Peyer's patch (tissue), 4 donors: ENCODE measurements around the gene TRDN. TPM values are rescaled to one million over a fixed set of nuclear protein-coding genes. Genes with fewer than 3 reads are reported as not detected.

Experiments
- DNase-seq, 3 donors: peaks; one replicate each; pipeline ENCODE4 v3.0.0-alpha.2; 2017 to 2019
- H3K27ac ChIP-seq, 4 donors: fragments of 200-600 bp; sonication (generic); one replicate each; pipeline ENCODE4 v1.5.1; 2016 to 2019
- H3K27me3 ChIP-seq, 2 donors: fragments of 200-600 bp; sonication (generic); one replicate each; pipeline ENCODE4 v1.5.1; 2019
- H3K36me3 ChIP-seq, 3 donors: fragments of 200-600 bp; sonication (generic); one replicate each; pipeline ENCODE4 v1.5.1; 2016 to 2019
- H3K4me1 ChIP-seq, 4 donors: fragments of 200-600 bp; sonication (generic); one replicate each; pipeline ENCODE4 v1.5.1; 2016 to 2019
- H3K4me3 ChIP-seq, 4 donors: fragments of 200-600 bp; sonication (generic); 1 replicate in 3 of 4; 2 replicates in 1 of 4; pipeline ENCODE4 v1.5.1; 2016 to 2019; ENCODE audit warnings: mild to moderate bottlenecking in 1 of 4
- H3K9me3 ChIP-seq, 4 donors: fragments of 200-600 bp; sonication (generic); one replicate each; pipeline ENCODE4 v1.5.1; 2016 to 2019; ENCODE audit warnings: mild to moderate bottlenecking in 1 of 4
- POLR2A ChIP-seq, 2 donors: fragments of 450-650 bp; IDR thresholded peaks; one replicate each; pipeline ENCODE4 v1.5.1; 2017; ENCODE audit warnings: antibody characterized with exemption in 2 of 2, mild to moderate bottlenecking in 2 of 2, moderate library complexity in 2 of 2
- total RNA-seq, 4 donors: library from RNA; depleted of rRNA; stranded (reverse); fragments of >200 nt; gene quantifications; one replicate each; pipeline ENCODE4 v1.1.0, GENCODE V29; 2016
- TF ChIP-seq, protein P1 (sequence below), 6 experiments: fragments of 450-650 bp in 4 of 6; fragments of 200-600 bp in 2 of 6; sonication (generic) in 1 of 6; IDR thresholded peaks; one replicate each; pipeline ENCODE4 v1.5.1; 2017 to 2019; ENCODE audit warnings: antibody characterized with exemption in 6 of 6, mild to moderate bottlenecking in 3 of 6, moderate library complexity in 1 of 6

Gene TRDN
- total RNA-seq, 4 donors from 2014 or later, result not detected

GRCh38 chr6:123404975-123405374 is 231.8 kb downstream of the TRDN start:
- H3K27me3 ChIP-seq, result no peaks in the 10 kb centered on the region
- no peak overlapping the region for H3K27ac ChIP-seq
- DNase-seq, result no peak
- H3K4me3 ChIP-seq, result no peak overlapping the region
- H3K4me1 ChIP-seq, result no peaks in the 10 kb centered on the region
- no peaks in the 10 kb centered on the region for H3K9me3 ChIP-seq
- TF ChIP-seq, protein P1, sequence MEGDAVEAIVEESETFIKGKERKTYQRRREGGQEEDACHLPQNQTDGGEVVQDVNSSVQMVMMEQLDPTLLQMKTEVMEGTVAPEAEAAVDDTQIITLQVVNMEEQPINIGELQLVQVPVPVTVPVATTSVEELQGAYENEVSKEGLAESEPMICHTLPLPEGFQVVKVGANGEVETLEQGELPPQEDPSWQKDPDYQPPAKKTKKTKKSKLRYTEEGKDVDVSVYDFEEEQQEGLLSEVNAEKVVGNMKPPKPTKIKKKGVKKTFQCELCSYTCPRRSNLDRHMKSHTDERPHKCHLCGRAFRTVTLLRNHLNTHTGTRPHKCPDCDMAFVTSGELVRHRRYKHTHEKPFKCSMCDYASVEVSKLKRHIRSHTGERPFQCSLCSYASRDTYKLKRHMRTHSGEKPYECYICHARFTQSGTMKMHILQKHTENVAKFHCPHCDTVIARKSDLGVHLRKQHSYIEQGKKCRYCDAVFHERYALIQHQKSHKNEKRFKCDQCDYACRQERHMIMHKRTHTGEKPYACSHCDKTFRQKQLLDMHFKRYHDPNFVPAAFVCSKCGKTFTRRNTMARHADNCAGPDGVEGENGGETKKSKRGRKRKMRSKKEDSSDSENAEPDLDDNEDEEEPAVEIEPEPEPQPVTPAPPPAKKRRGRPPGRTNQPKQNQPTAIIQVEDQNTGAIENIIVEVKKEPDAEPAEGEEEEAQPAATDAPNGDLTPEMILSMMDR (IDR thresholded peaks at IDR 0.05), result no peak
- no peak for TF ChIP-seq POLR2A (IDR thresholded peaks at IDR 0.05)
- H3K36me3 ChIP-seq, result no peaks in the 10 kb centered on the region

DNA sequence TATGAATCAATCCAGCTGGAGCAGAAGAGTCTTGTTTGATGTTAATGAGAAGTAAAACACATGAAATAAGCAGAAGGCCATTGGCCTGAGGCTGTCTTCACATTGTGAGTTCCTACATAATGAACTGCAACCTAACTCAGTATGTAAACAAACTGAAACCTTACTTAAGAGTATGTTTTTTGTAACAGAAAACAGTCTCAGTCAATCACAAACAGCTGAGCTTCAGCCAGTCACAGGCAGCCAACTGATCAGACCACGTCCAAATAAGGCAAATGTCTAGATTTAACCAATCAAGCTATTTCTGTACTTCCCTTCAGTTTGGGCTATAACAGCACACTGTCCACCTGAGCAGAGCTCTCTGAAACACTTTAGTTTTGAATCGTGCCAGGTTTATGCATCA is 234.7 kb downstream of the TRDN start:
- H3K27ac ChIP-seq, result no peak overlapping the region
- H3K27me3 ChIP-seq, result no peaks in the 10 kb centered on the region
- TF ChIP-seq, protein P1 (IDR thresholded peaks at IDR 0.05), result no peak
- TF ChIP-seq POLR2A (IDR thresholded peaks at IDR 0.05), result no peak
- no peaks in the 10 kb centered on the region for H3K36me3 ChIP-seq
- no peaks in the 10 kb centered on the region for H3K4me1 ChIP-seq
- DNase-seq, result no peak
- no peaks in the 10 kb centered on the region for H3K9me3 ChIP-seq
- H3K4me3 ChIP-seq, result no peak overlapping the region

DNA sequence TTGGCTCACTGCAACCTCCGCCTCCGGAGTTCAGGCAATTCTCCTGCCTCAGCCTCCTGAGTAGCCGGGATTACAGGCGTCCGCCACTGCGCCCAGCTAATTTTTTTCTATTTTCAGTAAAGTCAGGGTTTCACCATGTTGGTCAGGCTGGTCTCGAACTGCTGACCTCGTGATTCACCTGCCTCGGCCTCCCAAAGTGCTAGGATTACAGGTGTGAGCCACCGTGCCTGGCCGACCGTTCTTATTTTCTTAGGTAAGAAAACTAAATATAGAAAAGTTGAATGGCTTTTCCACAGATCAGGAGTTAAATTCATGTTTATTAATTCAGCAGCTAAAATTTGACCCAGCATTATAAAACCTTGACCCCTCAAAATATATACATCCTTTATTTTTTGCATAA is 238.7 kb downstream of the TRDN start:
- TF ChIP-seq POLR2A (IDR thresholded peaks at IDR 0.05), result no peak
- TF ChIP-seq, protein P1 (IDR thresholded peaks at IDR 0.05), result no peak
- no peak overlapping the region for H3K27ac ChIP-seq
- DNase-seq, result no peak
- H3K4me3 ChIP-seq, result no peak overlapping the region
- H3K36me3 ChIP-seq, result no peaks in the 10 kb centered on the region
- no peaks in the 10 kb centered on the region for H3K27me3 ChIP-seq
- H3K9me3 ChIP-seq, result no peaks in the 10 kb centered on the region
- H3K4me1 ChIP-seq, result no peaks in the 10 kb centered on the region

DNA sequence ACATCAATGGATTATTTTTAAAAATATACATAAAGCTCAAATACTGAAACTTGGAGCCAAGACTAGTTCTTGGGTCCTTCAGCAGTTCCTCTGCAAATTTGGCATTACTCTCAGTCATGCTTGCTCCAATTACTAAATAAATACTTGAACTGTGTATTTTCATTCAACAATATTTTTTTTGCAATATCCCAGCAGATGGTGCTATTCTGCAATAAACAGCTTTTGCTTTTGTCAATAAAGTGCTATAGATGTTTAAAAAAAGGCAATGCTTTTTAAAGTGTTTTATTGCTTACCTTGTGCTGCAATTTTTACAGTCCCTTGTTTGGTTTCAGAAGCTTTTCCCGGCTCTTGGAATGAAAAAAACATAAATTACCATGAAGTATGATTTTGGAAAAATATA is 243.4 kb downstream of the TRDN start:
- no peaks in the 10 kb centered on the region for H3K4me1 ChIP-seq
- no peaks in the 10 kb centered on the region for H3K27me3 ChIP-seq
- H3K4me3 ChIP-seq, result no peak overlapping the region
- no peak for TF ChIP-seq POLR2A (IDR thresholded peaks at IDR 0.05)
- TF ChIP-seq, protein P1 (IDR thresholded peaks at IDR 0.05), result no peak
- no peak overlapping the region for H3K27ac ChIP-seq
- no peaks in the 10 kb centered on the region for H3K36me3 ChIP-seq
- no peak for DNase-seq
- H3K9me3 ChIP-seq, result no peaks in the 10 kb centered on the region

- H3K36me3 ChIP-seq, result no peaks in the 10 kb centered on the region
- no peak for TF ChIP-seq POLR2A (IDR thresholded peaks at IDR 0.05)
- TF ChIP-seq, protein P1 (IDR thresholded peaks at IDR 0.05), result no peak
Measured at GRCh38 chr6:123383718-123384117, 253.0 kb downstream of the TRDN start.

GRCh38 chr6:123380257-123380656 is 256.5 kb downstream of the TRDN start:
- DNase-seq, result no peak
- H3K9me3 ChIP-seq, result no peaks in the 10 kb centered on the region
- H3K27me3 ChIP-seq, result no peaks in the 10 kb centered on the region
- no peak overlapping the region for H3K27ac ChIP-seq
- H3K4me3 ChIP-seq, result no peak overlapping the region
- H3K4me1 ChIP-seq, result no peaks in the 10 kb centered on the region
- TF ChIP-seq, protein P1 (IDR thresholded peaks at IDR 0.05), result no peak
- H3K36me3 ChIP-seq, result no peaks in the 10 kb centered on the region

More at GRCh38 chr6:123383718-123384117, 253.0 kb downstream of the TRDN start:
- Histone ChIP-seq H3K4me3 (no peak overlapping the region), H3K27me3 (no peaks in the 10 kb centered on the region), H3K27ac (no peak overlapping the region), H3K9me3 (no peaks in the 10 kb centered on the region), H3K4me1 (no peaks in the 10 kb centered on the region)
- DNase-seq, result no peak
